Neural crest cell (in vitro differentiated cells): Measurements from ENCODE around the gene LRRC27. TPM values are rescaled to one million over a fixed set of nuclear protein-coding genes. Genes with fewer than 3 reads are reported as not detected.

Experiments used
- DNase-seq: peaks from one replicate; pipeline ENCODE4 v3.0.0; 2021; ENCODE audit warnings: low read depth, mixed read lengths, low spot score
- H3K27ac Mint-ChIP-seq: one replicate; pipeline ENCODE4 v1.8.0; 2021; ENCODE audit warnings: mild to moderate bottlenecking, mixed read lengths; ENCODE audit not compliant: unreplicated experiment
- H3K27me3 Mint-ChIP-seq: 2 replicates; pipeline ENCODE4 v1.8.0; 2021; ENCODE audit warnings: low read depth, mild to moderate bottlenecking, mixed read lengths
- H3K36me3 Mint-ChIP-seq: 2 replicates; pipeline ENCODE4 v1.8.0; 2021; ENCODE audit warnings: low read depth, mild to moderate bottlenecking, mixed read lengths
- H3K4me1 Mint-ChIP-seq: 2 replicates; pipeline ENCODE4 v1.8.0; 2021; ENCODE audit warnings: mixed read lengths
- H3K4me3 Mint-ChIP-seq: one replicate; pipeline ENCODE4 v1.8.0; 2021; ENCODE audit warnings: mild to moderate bottlenecking, mixed read lengths
- H3K9me3 Mint-ChIP-seq: 2 replicates; pipeline ENCODE4 v1.8.0; 2021; ENCODE audit warnings: mixed read lengths
- CTCF ChIP-seq: fragments of 200-600 bp; sonication (generic); conservative IDR thresholded peaks from 2 replicates; pipeline ENCODE4 v1.5.0; 2021; ENCODE audit warnings: antibody characterized with exemption, mild to moderate bottlenecking
- total RNA-seq: library from RNA; stranded (reverse); gene quantifications from 2 replicates; pipeline ENCODE4 v1.2.1, GENCODE V29; 2021

LRRC27 gene
- total RNA-seq, 1 donor from 2014 or later: 21.9 TPM

GRCh38 chr10:132408823-132409666 is 77.1 kb downstream of the LRRC27 start:
- H3K27ac Mint-ChIP-seq: no peak overlapping the region
- no peaks in the 10 kb centered on the region for H3K27me3 Mint-ChIP-seq
- H3K36me3 Mint-ChIP-seq: no peaks in the 10 kb centered on the region
- no peak for DNase-seq
- H3K9me3 Mint-ChIP-seq: no peaks in the 10 kb centered on the region
- H3K4me1 Mint-ChIP-seq: peaks cover 15% of the 10 kb centered on the region
- no peak for TF ChIP-seq CTCF
- no peak overlapping the region for H3K4me3 Mint-ChIP-seq

- Mint-ChIP-seq H3K4me3 (no peak overlapping the region), H3K9me3 (no peaks in the 10 kb centered on the region), H3K36me3 (no peaks in the 10 kb centered on the region), H3K27me3 (no peaks in the 10 kb centered on the region), H3K27ac (no peak overlapping the region), H3K4me1 (peaks cover 20% of the 10 kb centered on the region)
- DNase-seq: no peak
- TF ChIP-seq CTCF: no peak
Observed at GRCh38 chr10:132409667-132410028, 77.7 kb downstream of the LRRC27 start.

GRCh38 chr10:132410056-132410778 is 78.2 kb downstream of the LRRC27 start:
- Mint-ChIP-seq H3K27me3 (no peaks in the 10 kb centered on the region), H3K4me1 (peaks cover 26% of the 10 kb centered on the region), H3K27ac (no peak overlapping the region), H3K9me3 (no peaks in the 10 kb centered on the region), H3K4me3 (no peak overlapping the region), H3K36me3 (peaks cover 2% of the 10 kb centered on the region)
- no peak for TF ChIP-seq CTCF
- DNase-seq: no peak

- H3K27ac Mint-ChIP-seq: no peak overlapping the region
- no peak for TF ChIP-seq CTCF
- peaks cover 31% of the 10 kb centered on the region for H3K4me1 Mint-ChIP-seq
- H3K36me3 Mint-ChIP-seq: peaks cover 6% of the 10 kb centered on the region
- no peak for DNase-seq
- H3K27me3 Mint-ChIP-seq: no peaks in the 10 kb centered on the region
- no peak overlapping the region for H3K4me3 Mint-ChIP-seq
- H3K9me3 Mint-ChIP-seq: no peaks in the 10 kb centered on the region
Observed at GRCh38 chr10:132410779-132411532, 79.0 kb downstream of the LRRC27 start.

- Mint-ChIP-seq H3K27me3 (no peaks in the 10 kb centered on the region), H3K27ac (peak overlapping the region; percentile 85), H3K9me3 (no peaks in the 10 kb centered on the region), H3K36me3 (peaks cover 6% of the 10 kb centered on the region), H3K4me3 (no peak overlapping the region), H3K4me1 (peaks cover 31% of the 10 kb centered on the region)
- no peak for DNase-seq
- TF ChIP-seq CTCF: no peak
Observed at GRCh38 chr10:132411561-132412253, 79.7 kb downstream of the LRRC27 start.
